SH-SY5Y (cell line): ENCODE data around the gene ANKMY2.

Source experiments
- GATA2 ChIP-seq: IDR thresholded peaks from 2 replicates; pipeline ENCODE4 v1.6.1; 2011; ENCODE audit warnings: mild to moderate bottlenecking, low read depth, low read length
- GATA3 ChIP-seq: IDR thresholded peaks from 2 replicates; pipeline ENCODE4 v1.6.1; 2011; ENCODE audit warnings: low read depth, mild to moderate bottlenecking, low read length, moderate library complexity

- peak; percentile 74 for TF ChIP-seq GATA2
- TF ChIP-seq GATA3, result peak; percentile 47
Measured at GRCh38 chr7:16668049-16668858, 22.7 kb upstream of the ANKMY2 start.
